IMR-90 (cell line): ENCODE data around the gene AOPEP. TPM values are rescaled to one million over a fixed set of nuclear protein-coding genes. Genes with fewer than 3 reads are reported as not detected.

Source experiments
- ATAC-seq: fragments of 200-7000 bp; cut with Tn5 transposase; 2 replicates; pipeline ENCODE4 v1.9.1; 2020; ENCODE audit warnings: low read depth, mild to moderate bottlenecking, moderate library complexity
- BruUV-seq: library from RNA; stranded (reverse); fragments of 400-500 nt; replicated peaks from 2 replicates; lab custom pipeline; 2021; lab: Mats Ljungman, UMichigan
- CTCF ChIA-PET: fragments of 300-600 bp; formaldehyde crosslinking; extraction: SDS; loops from one replicate; lab custom pipeline; 2021; ENCODE audit warnings: antibody characterized with exemption; lab: Yijun Ruan, JAX
- POLR2A ChIA-PET: fragments of 300-600 bp; sonication (Branson Sonifier 250); formaldehyde crosslinking; loops from one replicate; lab custom pipeline; 2022; ENCODE audit warnings: antibody characterized with exemption; ENCODE audit not compliant: unreplicated experiment; lab: Charles Lee
- DNase-seq: peaks from one replicate; pipeline ENCODE4 v3.0.0; 2013
- H2AFZ ChIP-seq: replicated peaks from 2 replicates; pipeline ENCODE3; 2013; ENCODE audit warnings: low read length, mild to moderate bottlenecking; ENCODE audit not compliant: poor library complexity
- H2AK5ac ChIP-seq: 2 replicates; pipeline ENCODE4 v1.6.1; 2013; ENCODE audit warnings: low read depth, low read length, inconsistent platforms
- H2AK9ac ChIP-seq: replicated peaks from 2 replicates; pipeline ENCODE3; 2013; ENCODE audit warnings: mild to moderate bottlenecking, low read depth, low read length, moderate library complexity; ENCODE audit not compliant: poor library complexity
- H2BK120ac ChIP-seq: 2 replicates; pipeline ENCODE4 v1.6.1; 2013; ENCODE audit warnings: low read depth, low read length, inconsistent platforms
- H2BK15ac ChIP-seq: 3 replicates; pipeline ENCODE4 v1.6.1; 2013; ENCODE audit warnings: low read depth, low read length, inconsistent platforms
- H2BK20ac ChIP-seq: 2 replicates; pipeline ENCODE4 v1.6.1; 2013; ENCODE audit warnings: low read depth, mild to moderate bottlenecking, inconsistent platforms, low read length, moderate library complexity
- H2BK5ac ChIP-seq: 2 replicates; pipeline ENCODE4 v1.6.1; 2013; ENCODE audit warnings: mild to moderate bottlenecking, low read depth, low read length, inconsistent platforms; ENCODE audit not compliant: poor library complexity, severe bottlenecking
- H3K14ac ChIP-seq: replicated peaks from 2 replicates; pipeline ENCODE4 v1.6.1; 2013; ENCODE audit warnings: low read depth, low read length, inconsistent platforms
- H3K18ac ChIP-seq: 2 replicates; pipeline ENCODE4 v1.6.1; 2013; ENCODE audit warnings: low read depth, low read length, control low read depth
- H3K23ac ChIP-seq: 2 replicates; pipeline ENCODE4 v1.6.1; 2013; ENCODE audit warnings: low read depth, low read length, inconsistent platforms
- H3K27ac ChIP-seq: 2 replicates; pipeline ENCODE4 v1.5.1; 2013; ENCODE audit warnings: mild to moderate bottlenecking, control low read depth, low read length; ENCODE audit not compliant: insufficient read depth
- H3K27me3 ChIP-seq: 2 replicates; pipeline ENCODE4 v1.6.1; 2013; ENCODE audit warnings: low read length; ENCODE audit not compliant: control insufficient read depth, insufficient read depth
- H3K36me3 ChIP-seq: 2 replicates; pipeline ENCODE4 v1.6.1; 2013; ENCODE audit warnings: low read length, mixed read lengths; ENCODE audit not compliant: control insufficient read depth, insufficient read depth
- H3K4ac ChIP-seq: 2 replicates; pipeline ENCODE4 v1.6.1; 2013; ENCODE audit warnings: low read depth, low read length, inconsistent platforms
- H3K4me1 ChIP-seq: 2 replicates; pipeline ENCODE4 v1.6.1; 2013; ENCODE audit warnings: low read length, mixed read lengths; ENCODE audit not compliant: control insufficient read depth, insufficient read depth
- H3K4me2 ChIP-seq: 2 replicates; pipeline ENCODE4 v1.6.1; 2013; ENCODE audit warnings: low read depth, mild to moderate bottlenecking, control low read depth, low read length, moderate library complexity
- H3K4me3 ChIP-seq: 2 replicates; pipeline ENCODE4 v1.5.1; 2013; ENCODE audit warnings: low read depth, mild to moderate bottlenecking, control low read depth, low read length, moderate library complexity; ENCODE audit not compliant: insufficient read depth
- H3K56ac ChIP-seq: 2 replicates; pipeline ENCODE4 v1.6.1; 2013; ENCODE audit warnings: low read length, inconsistent platforms; ENCODE audit not compliant: insufficient read depth; ENCODE audit errors: extremely low read depth
- H3K79me1 ChIP-seq, 2 experiments: 2 replicates each; pipeline ENCODE4 v1.6.1; 2013; ENCODE audit warnings: low read length in 2 of 2, inconsistent platforms in 1 of 2, low read depth in 1 of 2
- H3K9ac ChIP-seq: 2 replicates; pipeline ENCODE4 v1.6.1; 2013; ENCODE audit warnings: low read depth, low read length, control low read depth
- H3K9me1 ChIP-seq: 2 replicates; pipeline ENCODE4 v1.6.1; 2013; ENCODE audit warnings: low read length, inconsistent platforms; ENCODE audit not compliant: insufficient read depth
- H3K9me3 ChIP-seq: 2 replicates; pipeline ENCODE4 v1.6.1; 2013; ENCODE audit warnings: low read length; ENCODE audit not compliant: control insufficient read depth, insufficient read depth
- H4K20me1 ChIP-seq: 2 replicates; pipeline ENCODE4 v1.6.1; 2013; ENCODE audit warnings: low read length, inconsistent platforms; ENCODE audit not compliant: insufficient read depth
- H4K5ac ChIP-seq: 2 replicates; pipeline ENCODE4 v1.6.1; 2013; ENCODE audit warnings: mild to moderate bottlenecking, low read depth, low read length, control low read depth
- H4K8ac ChIP-seq, 2 experiments: 2 replicates each; pipeline ENCODE4 v1.6.1; 2013; ENCODE audit warnings: low read depth in 2 of 2, low read length in 2 of 2, control low read depth in 1 of 2, inconsistent platforms in 1 of 2
- H4K91ac ChIP-seq: 2 replicates; pipeline ENCODE4 v1.6.1; 2013; ENCODE audit warnings: low read depth, low read length, inconsistent platforms; ENCODE audit not compliant: insufficient read depth
- BHLHE40 ChIP-seq: fragments of 150-350 bp; IDR thresholded peaks from 2 replicates; pipeline ENCODE4 v1.6.1; 2016; ENCODE audit warnings: mild to moderate bottlenecking, low read depth, low read length
- CEBPB ChIP-seq: IDR thresholded peaks from 2 replicates; pipeline ENCODE4 v1.6.1; 2012; ENCODE audit warnings: low read depth, low read length, improper control_type of control experiment
- CHD1 ChIP-seq: IDR thresholded peaks from 2 replicates; pipeline ENCODE4 v1.6.1; 2012; ENCODE audit warnings: low read depth, low read length, improper control_type of control experiment
- CTCF ChIP-seq: conservative IDR thresholded peaks from 2 replicates; pipeline ENCODE4 v1.5.1; 2012; ENCODE audit warnings: mild to moderate bottlenecking, low read depth, low read length, improper control_type of control experiment
- ELK1 ChIP-seq: fragments of 150-350 bp; IDR thresholded peaks from 2 replicates; pipeline ENCODE4 v1.6.1; 2016; ENCODE audit warnings: low read depth, mild to moderate bottlenecking, low read length, moderate library complexity, borderline replicate concordance
- FOS ChIP-seq: fragments of 150-350 bp; IDR thresholded peaks from 2 replicates; pipeline ENCODE4 v1.6.1; 2016; ENCODE audit warnings: low read depth, low read length
- MAFK ChIP-seq: IDR thresholded peaks from 2 replicates; pipeline ENCODE4 v1.6.1; 2012; ENCODE audit warnings: low read depth, low read length, improper control_type of control experiment
- MAZ ChIP-seq: IDR thresholded peaks from 2 replicates; pipeline ENCODE4 v1.6.1; 2012; ENCODE audit warnings: low read depth, mild to moderate bottlenecking, low read length, improper control_type of control experiment, moderate library complexity, borderline replicate concordance
- MXI1 ChIP-seq: IDR thresholded peaks from 2 replicates; pipeline ENCODE4 v1.6.1; 2012; ENCODE audit warnings: low read depth, mild to moderate bottlenecking, low read length, moderate library complexity, borderline replicate concordance
- NFE2L2 ChIP-seq: fragments of 150-350 bp; IDR thresholded peaks from 2 replicates; pipeline ENCODE4 v1.6.1; 2016; ENCODE audit warnings: low read depth, mild to moderate bottlenecking, low read length
- POLR2A ChIP-seq: IDR thresholded peaks from 2 replicates; pipeline ENCODE4 v1.6.1; 2012; ENCODE audit warnings: mild to moderate bottlenecking, low read depth, low read length
- RAD21 ChIP-seq: IDR thresholded peaks from 2 replicates; pipeline ENCODE4 v1.6.1; 2012; ENCODE audit warnings: low read length, improper control_type of control experiment
- RCOR1 ChIP-seq: IDR thresholded peaks from 2 replicates; pipeline ENCODE4 v1.6.1; 2012; ENCODE audit warnings: mild to moderate bottlenecking, low read length, improper control_type of control experiment; ENCODE audit not compliant: insufficient replicate concordance
- RFX5 ChIP-seq: IDR thresholded peaks from 2 replicates; pipeline ENCODE4 v1.8.0; 2012; ENCODE audit warnings: low read depth, mild to moderate bottlenecking, low read length, moderate library complexity
- SMC3 ChIP-seq: fragments of 150-350 bp; IDR thresholded peaks from 2 replicates; pipeline ENCODE4 v1.6.1; 2016; ENCODE audit warnings: low read depth, mild to moderate bottlenecking, antibody characterized with exemption, low read length, moderate library complexity
- USF2 ChIP-seq: fragments of 150-350 bp; IDR thresholded peaks from 2 replicates; pipeline ENCODE4 v1.6.1; 2017; ENCODE audit warnings: mild to moderate bottlenecking, antibody characterized with exemption, low read length, low read depth
- WGBS, 2 experiments: methylation state at CpG; one replicate each; pipeline versions ENCODE4 v1.1.5 to v1.1.7; 2013; ENCODE audit warnings: missing lambda C conversion rate in 2 of 2; ENCODE audit not compliant: insufficient read length in 1 of 2; ENCODE audit errors: extremely low coverage in 2 of 2; 5-methylcytosine and 5-hydroxymethylcytosine counted together
- dilution Hi-C: fragments of 300-500 bp; cut with HindIII; formaldehyde crosslinking; loops from one replicate; pipeline ENCODE4 v1.14.3; 2018; ENCODE audit warnings: low sequenced_read_pairs; ENCODE audit not compliant: unreplicated experiment
- in situ Hi-C: fragments of 300-500 bp; cut with MboI; formaldehyde crosslinking; loops from 3 replicates; pipeline ENCODE4 v1.14.3; 2019; ENCODE audit warnings: low sequenced_read_pairs, inconsistent platforms, mixed read lengths
- intact Hi-C: fragments of 100-400 bp; cut with micrococcal nuclease; formaldehyde crosslinking; loops from 2 replicates; pipeline ENCODE4 v1.10.0; 2022
- polyA plus RNA-seq, 3 experiments: library from polyadenylated mRNA; depleted of rRNA; stranded (reverse); fragments of >200 nt; gene quantifications; 2 replicates each; pipeline ENCODE4 v1.2.3, GENCODE V29; 2012; ENCODE audit warnings: low replicate concordance in 1 of 3
- total RNA-seq: library from RNA; depleted of rRNA; stranded (reverse); fragments of >200 nt; gene quantifications from 2 replicates; pipeline ENCODE4 v1.2.3, GENCODE V29; 2012

The AOPEP gene
- total and polyA plus RNA-seq, 2 of the 4 experiments (the other 2 are of a cell fraction), result 34.9 to 38.7 TPM

- DNase-seq (no peak), ATAC-seq (no peak)
- Histone ChIP-seq H3K9me1 (peaks cover 12% of the 10 kb centered on the region), H2BK20ac (peak overlapping the region; percentile 97), H3K23ac (peak overlapping the region; percentile 98), H3K18ac (peak overlapping the region; percentile 98), H3K4me2 (peak overlapping the region; percentile 93), H4K5ac (peak overlapping the region; percentile 98), H4K91ac (peak overlapping the region; percentile 99), H2AK5ac (peak overlapping the region; percentile 97), H4K20me1 (peaks cover 54% of the 10 kb centered on the region), H2BK120ac (peak overlapping the region; percentile 99), H3K9ac (peak overlapping the region; percentile 97), H2BK5ac (peak overlapping the region; percentile 98), H3K4ac (peak overlapping the region; percentile 97), H3K9me3 (no peaks in the 10 kb centered on the region), H3K4me3 (peak overlapping the region; percentile 7; the same call in 1 of the 2 replicates), H3K4me1 (peaks cover 31% of the 10 kb centered on the region), H3K27ac (peak overlapping the region; percentile 98), H2AK9ac (peak overlapping the region; percentile 69), H2BK15ac (peak overlapping the region; percentile 77; the same call in 2 of the 3 replicates), H3K36me3 (peaks cover 4% of the 10 kb centered on the region; the same call in 1 of the 2 replicates), H3K79me1 (peaks cover 11 to 65% of the 10 kb centered on the region in 2 experiments; a peak in 3 of 4 replicates), H2AFZ (no peak overlapping the region), H3K56ac (peak overlapping the region; percentile 98), H3K27me3 (no peaks in the 10 kb centered on the region), H4K8ac (peak overlapping the region; percentile 95 to 96), H3K14ac (peak overlapping the region; percentile 98)
- in situ Hi-C loops, result no loop called here
- no CpG with 5 or more reads among the region's 6 CpGs for WGBS, 2 experiments
- dilution Hi-C loops, result no loop called here
- ChIA-PET POLR2A (no interaction called here), CTCF (no interaction called here)
- intact Hi-C loops, result loop anchor here (5.0 kb wide), 1 partner anchor 133 kb away; no protein-coding TSS in a partner anchor
- TF ChIP-seq NFE2L2 (no peak), RAD21 (no peak), MAZ (no peak), BHLHE40 (no peak), CHD1 (no peak), RCOR1 (no peak), USF2 (no peak), SMC3 (no peak), POLR2A (no peak), FOS (no peak), MAFK (no peak), MXI1 (no peak), RFX5 (no peak), CTCF (no peak), CEBPB (no peak), ELK1 (no peak)
- BruUV-seq, result no TSS peak
These were observed 328.9 kb downstream of the AOPEP start for GRCh38 chr9:95055334-95055850.
